Omental fat pad (tissue), 4 donors: ENCODE results near the gene SGK1. TPM values are rescaled to one million over a fixed set of nuclear protein-coding genes. Genes with fewer than 3 reads are reported as not detected.
A peak's percentile ranks its signal among the peaks of the same experiment; 100 is the strongest.

Experiments
- ATAC-seq: fragments of 150-250 bp; one replicate; pipeline ENCODE4 v1.9.1; 2016; ENCODE audit warnings: mild to moderate bottlenecking, moderate library complexity; ENCODE audit not compliant: low FRiP score
- DNase-seq: peaks from one replicate; pipeline ENCODE4 v3.0.0-alpha.2; 2019; ENCODE audit warnings: low spot score
- total RNA-seq, 4 donors: library from RNA; depleted of rRNA; stranded (reverse); fragments of >200 nt; gene quantifications; one replicate each; pipeline ENCODE4 v1.1.0, GENCODE V29; 2016
- TF ChIP-seq, protein P1 (sequence below), 3 donors: fragments of 450-650 bp; IDR thresholded peaks; one replicate each; pipeline ENCODE4 v1.5.1; 2016 to 2017; ENCODE audit warnings: antibody characterized with exemption in 3 of 3, mild to moderate bottlenecking in 3 of 3, moderate library complexity in 2 of 3

SGK1 gene
- total RNA-seq, 4 donors from 2014 or later: 355 to 1,386 (median 540) TPM

DNA sequence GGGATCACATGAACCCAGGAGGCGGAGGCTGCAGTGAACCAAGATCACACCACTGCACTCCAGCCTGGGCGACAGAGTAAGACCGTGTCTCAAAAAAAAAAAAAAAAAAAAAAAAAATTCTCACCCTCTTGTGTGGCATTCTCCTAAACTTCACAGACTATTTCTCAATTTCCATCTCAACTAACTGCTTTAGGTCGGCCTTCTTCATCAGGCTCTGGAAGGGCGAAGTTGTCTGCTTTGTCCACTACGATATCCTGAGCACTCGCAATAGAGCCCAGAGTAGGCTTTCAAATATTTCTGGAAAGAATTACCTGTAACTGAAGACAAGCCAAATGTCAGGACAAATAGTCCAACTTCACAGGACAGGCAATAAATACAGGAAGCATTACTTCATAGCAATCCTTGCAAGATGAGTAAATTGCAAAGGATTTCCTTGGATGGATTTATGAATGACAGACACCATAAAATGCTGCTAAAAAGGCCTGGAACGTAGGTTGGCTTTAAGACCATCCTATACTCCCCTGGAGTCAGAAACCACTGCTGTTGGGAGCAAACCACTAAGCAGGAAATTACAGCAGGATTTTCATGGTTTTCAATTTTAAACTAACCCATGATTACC lies 149.2 kb downstream of the SGK1 start:
- DNase-seq: no peak
- TF ChIP-seq, protein P1, sequence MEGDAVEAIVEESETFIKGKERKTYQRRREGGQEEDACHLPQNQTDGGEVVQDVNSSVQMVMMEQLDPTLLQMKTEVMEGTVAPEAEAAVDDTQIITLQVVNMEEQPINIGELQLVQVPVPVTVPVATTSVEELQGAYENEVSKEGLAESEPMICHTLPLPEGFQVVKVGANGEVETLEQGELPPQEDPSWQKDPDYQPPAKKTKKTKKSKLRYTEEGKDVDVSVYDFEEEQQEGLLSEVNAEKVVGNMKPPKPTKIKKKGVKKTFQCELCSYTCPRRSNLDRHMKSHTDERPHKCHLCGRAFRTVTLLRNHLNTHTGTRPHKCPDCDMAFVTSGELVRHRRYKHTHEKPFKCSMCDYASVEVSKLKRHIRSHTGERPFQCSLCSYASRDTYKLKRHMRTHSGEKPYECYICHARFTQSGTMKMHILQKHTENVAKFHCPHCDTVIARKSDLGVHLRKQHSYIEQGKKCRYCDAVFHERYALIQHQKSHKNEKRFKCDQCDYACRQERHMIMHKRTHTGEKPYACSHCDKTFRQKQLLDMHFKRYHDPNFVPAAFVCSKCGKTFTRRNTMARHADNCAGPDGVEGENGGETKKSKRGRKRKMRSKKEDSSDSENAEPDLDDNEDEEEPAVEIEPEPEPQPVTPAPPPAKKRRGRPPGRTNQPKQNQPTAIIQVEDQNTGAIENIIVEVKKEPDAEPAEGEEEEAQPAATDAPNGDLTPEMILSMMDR (IDR thresholded peaks at IDR 0.05): no peak
- peak; percentile 14 for ATAC-seq

DNA sequence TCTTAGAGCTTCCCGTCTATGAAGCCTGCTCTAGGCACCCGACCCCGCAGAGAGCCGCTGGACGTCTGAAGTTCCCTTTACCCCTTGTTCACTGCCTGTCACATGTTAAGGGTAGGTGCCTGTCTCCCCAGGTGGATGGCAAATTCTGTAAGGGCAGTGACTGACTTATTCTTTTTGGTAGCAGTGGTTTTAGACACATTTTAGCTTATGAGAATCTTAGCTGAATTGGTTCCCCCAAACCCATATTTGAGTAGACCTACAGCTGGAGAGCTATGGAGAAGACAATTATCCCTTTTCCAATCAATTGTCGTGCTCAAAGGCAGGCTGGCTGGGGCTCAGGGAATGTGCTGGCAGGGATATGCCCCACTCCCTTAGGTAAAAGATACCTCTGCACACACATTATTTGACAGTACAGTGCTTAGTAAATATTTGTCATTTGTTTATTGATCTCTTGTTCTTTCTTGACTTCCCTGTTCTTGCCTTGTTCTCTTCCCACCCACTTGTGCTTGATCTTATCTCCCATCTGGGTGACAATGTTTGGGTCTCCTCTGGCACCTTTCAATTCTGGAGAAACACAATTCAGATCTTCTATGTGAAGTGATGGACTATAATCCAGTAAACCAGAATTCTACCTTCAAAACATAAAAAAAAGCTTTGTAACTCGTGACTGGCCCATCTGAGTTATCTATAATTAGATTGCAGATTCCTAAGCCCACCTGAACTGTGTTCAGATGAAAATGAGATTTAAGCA lies 151.2 kb downstream of the SGK1 start:
- DNase-seq (no peak), ATAC-seq (no peak)
- TF ChIP-seq, protein P1 (IDR thresholded peaks at IDR 0.05): no peak

GRCh38 chr6:134165561-134166201 lies 152.2 kb downstream of the SGK1 start:
- no peak for ATAC-seq

DNA sequence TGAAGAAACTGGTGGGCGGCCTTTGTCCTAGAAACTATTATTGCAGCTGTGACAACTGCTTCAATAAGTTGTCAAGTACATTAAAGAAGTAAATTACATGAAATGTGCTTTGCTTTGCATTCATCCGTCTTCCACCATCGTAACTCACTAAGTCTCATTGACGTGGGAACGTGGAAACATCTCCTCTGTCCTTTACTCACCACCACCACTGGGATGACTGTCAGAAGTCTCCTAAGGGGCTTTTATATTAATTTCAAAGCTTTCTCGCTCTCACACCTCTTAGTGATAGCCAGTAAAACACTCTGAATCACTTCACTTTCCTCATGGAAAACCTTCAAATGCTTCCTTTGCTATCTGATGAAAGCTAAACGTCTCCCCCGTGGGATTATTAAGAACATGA lies 153.6 kb downstream of the SGK1 start:
- DNase-seq (no peak), ATAC-seq (no peak)
- TF ChIP-seq, protein P1 (IDR thresholded peaks at IDR 0.05): no peak

More at GRCh38 chr6:134165561-134166201, 152.2 kb downstream of the SGK1 start:
- TF ChIP-seq, protein P1 (IDR thresholded peaks at IDR 0.05): no peak
- no peak for DNase-seq

- DNase-seq: no peak
- TF ChIP-seq, protein P1 (IDR thresholded peaks at IDR 0.05): no peak
- no peak for ATAC-seq
Observed at GRCh38 chr6:134162932-134163331, 155.0 kb downstream of the SGK1 start.

DNA sequence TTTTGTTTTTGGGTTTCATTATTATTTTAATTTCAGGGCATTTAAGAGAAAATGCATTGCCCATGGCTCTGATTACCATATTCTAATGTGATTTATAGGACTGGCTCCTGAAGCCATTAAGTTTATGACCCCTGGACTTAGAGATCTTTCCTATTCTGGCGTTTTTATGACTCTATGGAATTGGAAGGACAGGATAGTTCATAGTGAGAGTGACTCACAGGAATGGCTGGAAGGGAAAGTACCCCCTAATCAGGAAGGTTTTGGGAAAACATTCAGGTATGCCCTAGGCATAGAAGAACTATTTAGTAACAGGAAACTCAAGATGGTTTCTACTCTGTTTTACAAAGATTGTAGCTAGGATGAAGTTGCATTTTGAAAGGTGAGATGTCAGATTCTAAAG lies 156.9 kb downstream of the SGK1 start:
- ATAC-seq: peak; percentile 60
- TF ChIP-seq, protein P1 (IDR thresholded peaks at IDR 0.05): no peak
- no peak for DNase-seq
